ENCODE data around the gene MORF4L2. TPM values are rescaled to one million over a fixed set of nuclear protein-coding genes. Genes with fewer than 3 reads are reported as not detected.

Gene MORF4L2
- total RNA-seq, 2 experiments from 2014 or later: 184 to 191 TPM

Other genes with a start within 250 kb of the MORF4L2 start
- gene RAB40A, start 167.2 kb downstream of the MORF4L2 start, total RNA-seq: under 1 TPM in 1 of 2 experiments, not detected in 1; 0.10 TPM
- gene TCEAL4, start 101.2 kb downstream of the MORF4L2 start, total RNA-seq: 10 to 100 TPM; 12.4 to 13.3 TPM
- 1 to 10 TPM; 4.8 to 5.6 TPM for gene TCEAL3, start 78.7 kb downstream of the MORF4L2 start, total RNA-seq
- gene TCEAL1, start 57.7 kb downstream of the MORF4L2 start, total RNA-seq: 1 to 10 TPM; 7.8 to 8.4 TPM
- gene TMEM31, start 24.2 kb upstream of the MORF4L2 start, total RNA-seq: under 1 TPM; 0.44 to 0.52 TPM
- not detected for gene PLP1, start 90.1 kb upstream of the MORF4L2 start, total RNA-seq
- under 1 TPM; 0.44 to 0.57 TPM for gene RAB9B, start 145.6 kb upstream of the MORF4L2 start, total RNA-seq